Measurements from ENCODE around the gene FLII. TPM values are rescaled to one million over a fixed set of nuclear protein-coding genes. Genes with fewer than 3 reads are reported as not detected.

Gene FLII
- total RNA-seq, 5 donors from 2014 or later (not counting 1 experiment from before 2014, with no cell fraction given), result 257 to 389 (median 319) TPM

DNA sequence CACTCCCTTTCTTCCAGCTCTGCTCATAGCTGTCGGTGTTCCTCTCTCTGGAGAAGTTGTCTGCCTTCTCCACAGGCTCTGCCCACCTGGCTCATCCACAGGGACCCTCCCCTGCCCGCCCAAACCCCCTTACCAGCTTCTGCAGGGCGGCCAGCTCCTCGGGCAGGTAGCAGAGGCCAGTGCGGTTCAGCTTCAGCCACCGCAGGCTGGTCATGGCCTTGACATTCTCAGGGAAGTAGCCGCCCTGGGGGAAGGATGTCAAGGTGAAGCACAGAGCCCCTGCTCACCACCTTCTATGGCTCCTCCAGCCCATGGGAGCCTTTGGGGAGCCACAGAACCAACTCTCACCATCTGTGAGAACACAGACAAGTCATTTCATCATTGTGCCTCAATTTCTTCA, 1.8 kb downstream of the FLII start:
- Mint-ChIP-seq H3K4me3 (peak overlapping the region; percentile 95 to 98 (median 98)), H3K9me3 (no peaks in the 10 kb centered on the region), H3K27ac (peak overlapping the region; percentile 55 to 75), H3K4me1 (peaks cover 26 to 44% (median 39%) of the 10 kb centered on the region in 3 donors), H3K36me3 (peaks cover 15% of the 10 kb centered on the region), H3K27me3 (no peaks in the 10 kb centered on the region)
- peak overlapping the region in 1 of 2 donors; percentile 80 for H3K4me3 ChIP-seq (ENCODE audit: control insufficient read depth in 1 of 2, extremely low read depth in 1 of 2, low read length in 1 of 2)
- ATAC-seq (replicated peaks in 1 of 4), result no peak
- H3K4me1 ChIP-seq (ENCODE audit: control insufficient read depth in 1 of 2, extremely low read depth in 1 of 2, insufficient read depth in 2 of 2, low read length in 2 of 2), result peaks cover 17 to 53% of the 10 kb centered on the region in 2 experiments
- WGBS (ENCODE audit: insufficient coverage), result 90% methylated on average over 7 of the region's 7 CpGs
- peaks cover 18 to 45% of the 10 kb centered on the region in 2 donors for H3K36me3 ChIP-seq (ENCODE audit: control insufficient read depth in 2 of 2, extremely low read depth in 1 of 2, insufficient read depth in 1 of 2, low read length in 1 of 2)
- H3K27ac ChIP-seq (ENCODE audit: low read length), result peak overlapping the region; percentile 27
- POLR2A ChIA-PET, result no interaction called here
- CTCF ChIA-PET, result no interaction called here
- H3K9me3 ChIP-seq, result no peaks in the 10 kb centered on the region
- H3K27me3 ChIP-seq (replicated peaks in 1 of 2; ENCODE audit: control insufficient read depth in 2 of 2, extremely low read depth in 1 of 2, insufficient read depth in 2 of 2, low read length in 1 of 2), result no peaks in the 10 kb centered on the region
- no peak for DNase-seq

- H3K9me3 ChIP-seq, result no peaks in the 10 kb centered on the region
- peak overlapping the region; percentile 59 to 98 (median 95) for H3K4me3 Mint-ChIP-seq
- peak overlapping the region in 1 of 2 donors; percentile 58 for H3K27ac Mint-ChIP-seq
- no peaks in the 10 kb centered on the region for H3K9me3 Mint-ChIP-seq
- peaks cover 18 to 50% of the 10 kb centered on the region in 2 donors for H3K36me3 ChIP-seq (ENCODE audit: control insufficient read depth in 2 of 2, extremely low read depth in 1 of 2, insufficient read depth in 1 of 2, low read length in 1 of 2)
- H3K36me3 Mint-ChIP-seq, result peaks cover 18% of the 10 kb centered on the region
- ChIA-PET POLR2A (interaction anchor here in 1 of 2 donors (0.6 kb wide), 1 partner anchor 178 kb away, joined by 3 read pairs; no protein-coding TSS in a partner anchor), CTCF (no interaction called here)
- H3K27me3 ChIP-seq (replicated peaks in 1 of 2; ENCODE audit: control insufficient read depth in 2 of 2, extremely low read depth in 1 of 2, insufficient read depth in 2 of 2, low read length in 1 of 2), result no peaks in the 10 kb centered on the region
- H3K4me3 ChIP-seq (ENCODE audit: control insufficient read depth in 1 of 2, extremely low read depth in 1 of 2, low read length in 1 of 2), result no peak overlapping the region
- H3K4me1 Mint-ChIP-seq, result peaks cover 22 to 40% (median 34%) of the 10 kb centered on the region in 3 donors
- H3K27me3 Mint-ChIP-seq, result no peaks in the 10 kb centered on the region
- H3K4me1 ChIP-seq (ENCODE audit: control insufficient read depth in 1 of 2, extremely low read depth in 1 of 2, insufficient read depth in 2 of 2, low read length in 2 of 2), result peaks cover 14 to 49% of the 10 kb centered on the region in 2 experiments
- H3K27ac ChIP-seq (ENCODE audit: low read length), result no peak overlapping the region
- DNase-seq (no peak), ATAC-seq (replicated peaks in 1 of 4) (no peak)
- WGBS (ENCODE audit: insufficient coverage), result 98% methylated on average over 9 of the region's 11 CpGs
Measured at GRCh38 chr17:18256351-18256750, 2.2 kb downstream of the FLII start.

DNA sequence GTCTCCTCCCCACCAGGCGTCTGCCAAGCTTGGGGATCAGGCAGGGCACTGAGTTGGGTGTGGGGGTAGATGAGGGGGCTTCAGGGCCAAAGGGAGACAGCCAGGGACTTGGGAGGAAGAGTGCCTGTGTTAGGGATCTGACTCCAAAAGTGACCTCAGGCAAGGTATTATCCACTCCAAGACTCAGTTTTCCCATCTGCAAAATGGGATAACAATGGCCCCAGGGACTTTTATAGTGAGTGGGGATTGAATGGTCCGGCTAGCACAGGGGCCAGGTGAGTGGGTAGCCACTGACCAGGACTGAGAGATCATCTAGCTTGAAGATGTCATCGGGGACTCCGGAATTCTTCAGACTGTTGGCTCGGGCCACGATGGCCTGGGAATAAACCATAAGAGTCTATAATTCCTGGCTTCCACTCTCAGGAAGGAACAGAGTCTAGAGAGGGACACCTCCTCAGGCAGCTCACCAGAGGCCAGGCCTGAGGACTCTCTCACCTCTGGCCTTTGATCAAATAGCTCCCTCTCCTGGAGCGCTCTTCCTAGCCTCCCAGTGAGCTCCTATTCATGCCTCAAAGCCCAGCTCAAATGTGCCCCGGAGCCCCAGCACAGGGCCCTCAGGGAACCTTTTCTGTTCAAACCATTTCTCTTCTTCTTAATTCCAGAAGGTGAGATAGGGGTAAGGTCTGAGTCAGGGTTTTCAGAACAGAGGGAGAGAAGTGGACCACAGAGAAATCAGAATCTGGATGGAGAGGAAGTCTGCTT, 3.5 kb downstream of the FLII start:
- H3K4me1 Mint-ChIP-seq, result peaks cover 19 to 33% (median 29%) of the 10 kb centered on the region in 3 donors
- CTCF ChIA-PET, result no interaction called here

DNA sequence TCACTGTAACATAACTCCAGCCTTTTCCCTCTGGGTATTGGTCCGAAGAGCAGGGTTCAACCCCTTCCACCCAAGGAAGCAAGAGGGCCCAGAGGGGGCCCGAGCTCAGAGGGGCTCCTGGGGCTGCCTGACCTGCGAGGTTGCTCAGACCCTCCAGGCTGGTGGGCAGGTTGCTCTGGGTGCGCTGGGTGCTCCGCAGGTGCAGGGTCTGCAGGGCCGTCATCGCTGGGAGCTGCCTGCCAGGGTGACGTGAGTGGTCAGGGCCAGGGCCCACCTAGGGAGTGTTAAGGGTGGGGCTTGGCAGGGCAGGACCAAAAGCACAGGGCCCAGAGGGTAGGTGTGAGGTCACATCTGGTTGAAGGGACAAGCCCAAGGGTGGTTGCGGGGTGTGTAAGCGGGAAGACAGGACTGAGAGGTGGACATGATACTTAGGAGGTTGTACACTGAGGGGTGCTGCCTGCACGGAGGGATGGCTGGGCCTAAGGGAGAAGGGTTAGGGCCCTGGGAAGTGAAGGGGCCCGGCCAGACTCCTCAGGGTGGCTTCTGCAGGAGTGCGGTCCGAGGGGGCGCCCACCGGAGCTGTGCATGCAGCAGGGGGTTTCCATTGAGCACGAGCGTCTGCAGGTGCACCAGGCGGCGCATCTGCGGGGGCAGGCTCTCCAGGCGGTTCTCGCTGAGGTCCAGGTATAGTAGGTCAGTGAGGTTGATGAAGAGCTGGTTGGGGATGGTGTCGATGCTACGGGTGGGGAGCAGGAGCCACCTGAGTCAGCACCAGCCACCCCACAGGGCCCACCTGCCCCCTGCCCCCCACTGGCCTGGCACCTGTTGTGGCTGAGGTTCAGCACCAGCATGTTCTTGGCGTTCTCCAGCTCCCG, 4.4 kb downstream of the FLII start:
- H3K9me3 Mint-ChIP-seq, result no peaks in the 10 kb centered on the region
- ChIA-PET CTCF (no interaction called here), POLR2A (no interaction called here)
- H3K4me1 Mint-ChIP-seq, result peaks cover 14 to 27% (median 23%) of the 10 kb centered on the region in 3 donors
- no peak overlapping the region for H3K4me3 Mint-ChIP-seq
- ATAC-seq (replicated peaks in 1 of 4) (no peak), DNase-seq (no peak)
- H3K4me3 ChIP-seq (ENCODE audit: control insufficient read depth in 1 of 2, extremely low read depth in 1 of 2, low read length in 1 of 2), result no peak overlapping the region
- H3K9me3 ChIP-seq, result no peaks in the 10 kb centered on the region
- H3K36me3 ChIP-seq (ENCODE audit: control insufficient read depth in 2 of 2, extremely low read depth in 1 of 2, insufficient read depth in 1 of 2, low read length in 1 of 2), result peaks cover 22 to 66% of the 10 kb centered on the region in 2 donors
- H3K27ac Mint-ChIP-seq, result no peak overlapping the region
- WGBS (ENCODE audit: insufficient coverage), result 96% methylated on average over 23 of the region's 27 CpGs
- no peak overlapping the region for H3K27ac ChIP-seq (ENCODE audit: low read length)
- H3K27me3 Mint-ChIP-seq, result no peaks in the 10 kb centered on the region
- H3K27me3 ChIP-seq (replicated peaks in 1 of 2; ENCODE audit: control insufficient read depth in 2 of 2, extremely low read depth in 1 of 2, insufficient read depth in 2 of 2, low read length in 1 of 2), result no peaks in the 10 kb centered on the region
- peaks cover 28% of the 10 kb centered on the region for H3K36me3 Mint-ChIP-seq
- H3K4me1 ChIP-seq (ENCODE audit: control insufficient read depth in 1 of 2, extremely low read depth in 1 of 2, insufficient read depth in 2 of 2, low read length in 2 of 2), result peaks cover 8 to 32% of the 10 kb centered on the region in 2 experiments

More for the DNA sequence above, 3.5 kb downstream of the FLII start:
- H3K27me3 ChIP-seq (replicated peaks in 1 of 2; ENCODE audit: control insufficient read depth in 2 of 2, extremely low read depth in 1 of 2, insufficient read depth in 2 of 2, low read length in 1 of 2), result no peaks in the 10 kb centered on the region
- H3K4me1 ChIP-seq (ENCODE audit: control insufficient read depth in 1 of 2, extremely low read depth in 1 of 2, insufficient read depth in 2 of 2, low read length in 2 of 2), result peaks cover 12 to 40% of the 10 kb centered on the region in 2 experiments
- Mint-ChIP-seq H3K36me3 (peaks cover 26% of the 10 kb centered on the region), H3K4me3 (peak overlapping the region in 2 of 3 donors; percentile 21 to 98), H3K27me3 (no peaks in the 10 kb centered on the region), H3K27ac (no peak overlapping the region), H3K9me3 (no peaks in the 10 kb centered on the region)
- POLR2A ChIA-PET, result interaction anchor here in 1 of 2 donors (0.6 kb wide), 1 partner anchor 56 kb away, joined by 3 read pairs; no protein-coding TSS in a partner anchor
- H3K4me3 ChIP-seq (ENCODE audit: control insufficient read depth in 1 of 2, extremely low read depth in 1 of 2, low read length in 1 of 2), result no peak overlapping the region
- no peak for ATAC-seq (replicated peaks in 1 of 4)
- WGBS (ENCODE audit: insufficient coverage), result 100% methylated on average over 2 of the region's 8 CpGs
- peaks cover 22 to 62% of the 10 kb centered on the region in 2 donors for H3K36me3 ChIP-seq (ENCODE audit: control insufficient read depth in 2 of 2, extremely low read depth in 1 of 2, insufficient read depth in 1 of 2, low read length in 1 of 2)
- no peaks in the 10 kb centered on the region for H3K9me3 ChIP-seq
- H3K27ac ChIP-seq (ENCODE audit: low read length), result no peak overlapping the region
- no peak for DNase-seq

DNA sequence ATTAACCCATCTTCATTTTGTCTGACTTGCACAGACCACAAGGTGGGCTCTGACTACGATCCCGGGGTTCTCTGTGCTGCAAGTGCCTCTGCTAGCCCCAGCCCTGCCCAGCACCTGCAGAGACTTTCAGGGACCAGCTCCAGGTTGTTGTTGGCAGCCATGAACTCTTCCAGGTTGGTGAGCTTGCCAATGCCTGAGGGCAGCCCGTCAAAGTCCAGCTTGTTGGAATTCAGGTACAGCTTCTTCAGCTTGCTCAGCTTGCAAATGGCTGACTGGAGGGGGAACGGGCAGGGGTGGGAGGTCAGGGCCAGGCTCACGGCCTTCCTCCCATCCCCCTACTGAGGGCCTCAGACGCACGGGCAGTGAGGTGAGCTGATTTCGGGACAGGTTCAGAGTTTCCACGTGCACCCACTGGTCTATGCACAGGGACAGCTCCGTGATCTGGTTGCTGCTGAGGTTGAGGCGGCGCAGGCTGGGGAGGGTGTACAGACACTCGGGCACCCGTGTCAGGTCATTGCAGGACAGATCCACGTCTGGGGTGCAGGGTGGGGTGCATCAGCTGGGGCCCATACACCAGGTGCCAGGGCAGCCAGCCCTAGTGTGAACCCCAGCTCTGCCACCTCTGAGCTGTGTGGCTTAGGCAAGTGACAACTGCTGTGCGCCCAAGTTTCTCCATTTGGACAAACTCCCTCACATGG, 5.2 kb downstream of the FLII start:
- Histone ChIP-seq H3K9me3 (no peaks in the 10 kb centered on the region), H3K4me1 (ENCODE audit: control insufficient read depth in 1 of 2, extremely low read depth in 1 of 2, insufficient read depth in 2 of 2, low read length in 2 of 2) (peaks cover 8 to 30% of the 10 kb centered on the region in 2 experiments), H3K4me3 (ENCODE audit: control insufficient read depth in 1 of 2, extremely low read depth in 1 of 2, low read length in 1 of 2) (no peak overlapping the region), H3K36me3 (ENCODE audit: control insufficient read depth in 2 of 2, extremely low read depth in 1 of 2, insufficient read depth in 1 of 2, low read length in 1 of 2) (peaks cover 22 to 75% of the 10 kb centered on the region in 2 donors), H3K27ac (ENCODE audit: low read length) (no peak overlapping the region), H3K27me3 (replicated peaks in 1 of 2; ENCODE audit: control insufficient read depth in 2 of 2, extremely low read depth in 1 of 2, insufficient read depth in 2 of 2, low read length in 1 of 2) (no peaks in the 10 kb centered on the region)
- Mint-ChIP-seq H3K4me3 (no peak overlapping the region), H3K9me3 (no peaks in the 10 kb centered on the region), H3K4me1 (peaks cover 18 to 23% (median 22%) of the 10 kb centered on the region in 3 donors), H3K27ac (no peak overlapping the region), H3K27me3 (no peaks in the 10 kb centered on the region), H3K36me3 (peaks cover 31% of the 10 kb centered on the region)
- no peak for DNase-seq
- CTCF ChIA-PET, result no interaction called here
- POLR2A ChIA-PET, result no interaction called here
- WGBS (ENCODE audit: insufficient coverage), result 95% methylated on average over 14 of the region's 16 CpGs
- ATAC-seq (replicated peaks in 1 of 4), result no peak

DNA sequence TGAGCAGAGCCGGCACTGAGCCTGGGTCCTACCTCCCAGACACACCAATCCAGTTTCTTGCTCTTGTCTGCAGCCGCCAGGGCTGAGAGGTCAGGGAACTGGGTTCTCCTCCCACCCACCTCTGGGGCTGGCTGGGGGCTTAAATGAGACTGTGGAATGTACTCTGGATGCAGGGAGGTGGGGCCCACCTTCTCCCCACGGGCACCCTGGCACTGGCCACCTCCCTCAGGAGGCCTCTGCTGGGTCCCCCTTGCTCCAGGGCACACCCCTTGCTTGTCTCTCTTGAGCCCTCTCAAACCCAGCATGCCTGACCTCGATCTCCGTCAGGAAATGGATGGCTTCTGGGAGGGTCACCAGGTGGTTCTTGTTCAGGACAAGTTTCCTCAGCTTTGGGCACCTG, 6.4 kb downstream of the FLII start:
- CTCF ChIA-PET, result no interaction called here
- no peak for ATAC-seq (replicated peaks in 1 of 4)
- WGBS (ENCODE audit: insufficient coverage), result 83% methylated on average over 2 of the region's 5 CpGs

More for the DNA sequence above, 6.4 kb downstream of the FLII start:
- Histone ChIP-seq H3K36me3 (ENCODE audit: control insufficient read depth in 2 of 2, extremely low read depth in 1 of 2, insufficient read depth in 1 of 2, low read length in 1 of 2) (peaks cover 23 to 86% of the 10 kb centered on the region in 2 donors), H3K9me3 (no peaks in the 10 kb centered on the region), H3K27ac (ENCODE audit: low read length) (no peak overlapping the region), H3K27me3 (replicated peaks in 1 of 2; ENCODE audit: control insufficient read depth in 2 of 2, extremely low read depth in 1 of 2, insufficient read depth in 2 of 2, low read length in 1 of 2) (no peaks in the 10 kb centered on the region), H3K4me1 (ENCODE audit: control insufficient read depth in 1 of 2, extremely low read depth in 1 of 2, insufficient read depth in 2 of 2, low read length in 2 of 2) (peaks cover 6 to 22% of the 10 kb centered on the region in 2 experiments), H3K4me3 (ENCODE audit: control insufficient read depth in 1 of 2, extremely low read depth in 1 of 2, low read length in 1 of 2) (no peak overlapping the region)
- H3K27ac Mint-ChIP-seq, result no peak overlapping the region
- DNase-seq, result no peak
- H3K36me3 Mint-ChIP-seq, result peaks cover 39% of the 10 kb centered on the region
- POLR2A ChIA-PET, result no interaction called here
- H3K9me3 Mint-ChIP-seq, result no peaks in the 10 kb centered on the region
- no peaks in the 10 kb centered on the region for H3K27me3 Mint-ChIP-seq
- peaks cover 13 to 18% (median 15%) of the 10 kb centered on the region in 3 donors for H3K4me1 Mint-ChIP-seq
- no peak overlapping the region for H3K4me3 Mint-ChIP-seq
